HG02571 (cell line): ENCODE measurements around the gene MYO15B.

ENCODE experiments used
- ATAC-seq: cut with Tn5 transposase; IDR thresholded peaks from one replicate; pipeline ENCODE4 v1.9.1; 2021; ENCODE audit warnings: mild to moderate bottlenecking, moderate library complexity; ENCODE audit not compliant: unreplicated experiment

MYO15B gene

DNA sequence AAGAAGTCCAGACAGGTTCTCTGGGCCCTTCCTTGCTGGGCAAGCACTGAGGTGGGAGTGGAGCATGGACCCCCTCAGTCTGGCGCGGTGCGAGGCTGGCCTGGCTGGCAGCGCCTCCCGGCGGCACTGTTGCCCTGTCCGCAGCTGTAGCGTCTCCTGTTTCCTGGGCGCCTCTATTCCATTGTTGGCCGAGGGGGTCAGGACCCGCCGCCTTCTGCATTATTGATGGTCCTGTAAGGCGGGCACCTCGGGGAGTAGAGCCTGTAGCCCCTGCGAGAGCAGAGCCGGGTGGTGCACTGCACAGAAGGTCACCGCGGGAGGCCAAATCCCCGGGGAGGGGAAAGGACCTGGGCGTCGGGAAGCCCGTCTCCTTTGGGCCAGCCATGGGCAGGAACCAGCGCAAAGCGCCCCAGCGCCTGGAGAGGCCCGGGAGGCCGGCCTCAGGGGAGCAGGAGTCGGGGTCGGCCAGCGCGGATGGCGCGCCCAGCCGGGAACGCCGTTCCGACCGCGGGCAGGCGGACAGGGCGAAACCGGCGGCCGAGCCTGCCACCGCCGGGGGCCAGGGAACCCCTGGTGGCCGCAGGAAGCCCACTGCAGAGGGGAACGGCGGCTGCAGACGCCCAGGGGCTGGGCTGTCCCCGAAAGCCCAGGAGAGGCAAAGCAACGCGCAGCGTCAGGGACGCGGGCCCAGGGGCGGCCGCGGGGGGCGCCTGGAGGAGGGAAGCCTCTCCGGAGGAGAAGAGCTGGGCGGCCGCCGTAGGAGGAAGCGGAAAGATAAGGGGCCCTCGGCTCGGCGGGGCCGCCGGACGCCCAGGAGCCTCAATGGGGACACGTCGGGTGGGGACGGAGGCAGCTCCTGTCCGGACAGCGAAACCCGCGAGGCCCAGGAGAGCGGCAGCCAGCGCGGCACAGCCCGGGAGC is at the start of gene MYO15B:
MYO15B (plus strand) TSS at position 126 of the 921 bp plus-strand sequence; CDS start at position 384, 258 bp downstream.
- no peak for ATAC-seq

DNA sequence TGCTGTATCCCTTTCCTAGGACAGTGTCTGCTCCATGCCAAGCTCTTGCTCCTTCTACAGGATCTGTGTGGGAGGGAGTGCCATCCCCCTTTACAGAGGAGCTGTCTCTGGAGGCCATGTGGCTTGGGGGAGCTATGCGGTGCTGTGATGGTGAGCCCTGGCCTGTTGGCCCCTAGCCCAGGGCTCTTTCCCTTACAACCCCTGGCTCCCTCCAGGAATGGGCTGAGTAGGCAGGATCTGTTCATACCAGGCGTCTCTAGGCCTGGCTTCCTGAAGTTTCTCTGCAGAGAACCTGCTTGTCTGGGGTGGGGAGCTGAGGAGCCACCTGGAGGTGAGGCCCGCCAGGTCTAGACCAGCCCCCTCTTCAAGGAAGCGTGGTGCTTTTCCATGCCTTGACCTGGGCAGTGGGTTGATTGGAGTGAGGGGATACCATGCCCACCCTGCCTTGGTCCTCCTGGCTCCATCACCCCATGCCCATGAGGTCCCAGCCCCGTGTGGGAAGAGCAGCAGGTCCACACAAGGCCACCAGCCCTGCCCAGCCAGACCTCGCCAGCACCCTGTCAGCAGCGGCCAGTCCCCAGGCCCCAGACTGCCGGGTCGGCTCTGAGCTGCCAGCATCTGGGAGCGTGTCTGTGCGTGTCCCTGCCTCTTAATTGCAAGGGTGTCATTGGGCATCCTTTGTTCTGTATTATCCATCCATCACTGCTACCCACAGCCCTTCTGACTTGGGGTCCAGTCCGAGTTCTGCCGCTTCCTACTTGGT is 47.5 kb upstream of the MYO15B start:
- ATAC-seq: no peak

DNA sequence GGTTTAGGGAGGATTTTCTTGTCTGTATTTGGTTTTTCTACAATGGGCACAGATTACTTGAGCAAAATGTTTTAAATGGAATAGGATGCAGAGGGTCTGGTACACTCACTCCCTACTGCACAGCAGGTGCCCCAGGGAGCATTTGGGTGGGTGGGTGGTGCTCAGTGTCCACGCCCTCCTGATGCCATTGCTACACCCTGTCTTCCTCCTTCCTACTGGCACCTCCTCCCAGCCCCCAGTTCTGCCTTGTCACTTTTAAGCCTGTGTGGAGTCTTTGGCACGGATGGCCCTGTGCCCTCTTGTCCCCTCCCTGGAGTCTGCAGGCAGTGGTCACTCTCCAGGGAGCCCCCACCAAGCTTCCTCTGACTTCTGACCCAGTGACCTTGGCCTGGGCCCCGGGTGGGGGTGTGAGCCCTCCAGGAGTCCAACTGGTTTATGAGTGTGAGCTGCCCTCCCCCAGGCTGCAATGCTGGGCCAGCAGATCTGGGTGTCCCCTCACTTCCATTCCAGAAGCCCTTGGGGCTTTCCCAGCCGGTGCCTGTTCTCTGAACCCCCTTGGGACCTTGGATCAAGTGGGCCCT is 46.6 kb upstream of the MYO15B start:
- ATAC-seq: no peak

DNA sequence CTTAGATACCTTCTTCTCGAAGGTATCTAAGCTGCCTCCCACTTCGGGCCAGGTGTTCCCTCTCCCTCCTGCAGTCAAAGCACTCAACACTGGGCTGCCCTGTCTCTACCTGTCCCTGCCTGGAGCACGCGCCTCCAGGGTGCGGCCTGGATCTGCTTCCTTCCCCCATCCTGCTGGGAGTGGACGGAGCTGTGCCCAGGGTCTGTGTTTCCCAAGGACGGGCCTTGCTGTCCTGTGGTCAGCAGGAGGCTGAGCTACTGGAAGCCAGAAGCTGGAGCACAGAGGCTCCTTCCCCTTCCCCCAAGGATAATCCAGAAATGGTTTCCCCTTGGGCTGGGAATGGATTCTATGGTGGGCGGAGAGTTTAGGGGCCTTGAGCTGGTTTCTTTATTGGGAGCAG is 45.4 kb upstream of the MYO15B start:
- no peak for ATAC-seq

DNA sequence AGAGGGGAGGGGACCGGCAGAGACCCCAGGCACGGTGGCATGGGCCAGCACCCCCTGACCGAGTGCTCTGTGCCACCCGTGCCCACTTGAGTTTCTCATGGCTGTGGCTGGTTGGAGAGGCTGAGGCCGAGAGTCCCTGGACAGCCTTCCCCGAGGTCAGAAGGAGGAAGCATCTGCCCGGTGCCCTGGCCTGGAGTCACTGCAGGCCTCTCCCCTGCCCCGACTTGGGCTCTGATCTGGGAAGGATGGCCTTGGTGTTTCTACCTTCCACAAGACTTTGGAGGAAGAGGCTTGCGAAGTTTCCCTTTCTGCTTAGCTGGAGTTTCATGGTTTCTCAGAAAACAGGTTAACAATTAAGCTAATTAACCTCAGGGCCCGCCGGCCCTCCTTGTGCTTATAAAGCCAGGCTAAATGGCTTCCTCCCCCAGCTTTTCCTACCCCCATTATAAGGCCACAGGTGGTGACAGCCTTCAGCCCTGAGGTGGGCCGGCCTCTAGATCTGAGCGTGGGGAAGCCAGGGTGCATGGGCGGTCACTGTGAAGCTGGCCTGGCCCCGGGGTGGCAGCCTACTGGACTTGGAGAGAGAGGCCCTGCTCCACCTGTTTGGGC is 44.8 kb upstream of the MYO15B start:
- no peak for ATAC-seq

DNA sequence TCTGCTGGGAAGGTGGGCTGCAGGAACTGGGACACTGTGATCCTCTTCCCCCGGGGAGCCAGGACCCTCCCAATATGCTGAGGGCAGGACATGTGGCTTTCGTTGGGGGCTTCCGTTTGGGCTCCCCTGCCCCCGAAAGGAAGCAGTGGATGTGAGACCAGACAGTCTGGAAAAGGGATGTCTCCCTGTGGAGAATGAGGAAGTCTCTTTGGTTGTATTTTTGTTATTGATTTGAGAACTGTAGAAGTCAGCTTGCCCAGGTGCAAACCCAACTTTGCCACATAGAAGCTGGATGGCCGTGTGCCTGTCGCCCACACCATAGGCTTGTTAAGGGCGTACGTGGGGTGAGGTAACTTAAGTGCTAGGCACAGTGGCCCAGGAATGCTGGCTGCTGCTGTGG is 43.4 kb upstream of the MYO15B start:
- no peak for ATAC-seq

DNA sequence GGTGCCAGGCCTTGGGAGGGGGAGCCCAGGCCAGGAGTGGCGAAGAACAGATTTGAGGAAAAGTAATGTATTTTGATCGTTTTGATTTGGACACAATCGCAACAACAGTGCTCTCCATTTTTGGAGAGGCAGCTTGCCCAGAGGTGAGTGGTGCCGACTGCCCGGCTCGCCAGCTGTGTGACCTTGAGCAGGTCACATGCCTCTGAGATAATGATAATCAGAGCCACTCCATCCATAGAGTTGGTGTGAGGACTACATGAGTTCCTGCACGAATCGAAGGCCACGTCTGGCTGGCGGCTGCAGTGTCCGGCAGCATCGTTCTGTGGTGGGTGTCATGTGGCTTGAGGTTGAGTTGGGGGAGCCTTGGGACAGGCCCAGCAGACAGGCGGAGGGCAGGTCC is 41.4 kb upstream of the MYO15B start:
- ATAC-seq: no peak

DNA sequence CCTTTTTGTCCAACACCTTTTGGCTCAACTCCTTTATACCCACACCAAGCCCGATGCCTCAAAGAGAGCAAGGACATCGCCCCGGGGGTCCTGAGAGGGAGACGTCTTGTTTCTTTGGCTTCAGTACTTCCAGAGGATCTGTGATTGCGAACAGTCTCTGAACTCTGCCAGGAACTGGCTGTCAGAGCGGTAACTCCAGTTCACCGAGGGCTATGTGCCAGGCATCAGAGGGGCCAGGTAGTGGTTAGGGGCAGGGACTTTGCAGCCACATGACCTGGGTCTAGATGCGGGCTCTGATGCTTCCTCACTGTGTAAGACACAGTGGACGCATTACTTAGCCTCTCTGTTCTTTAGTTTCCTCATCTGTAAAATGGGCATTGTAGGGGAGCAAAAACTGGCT is 40.5 kb upstream of the MYO15B start:
- no peak for ATAC-seq

DNA sequence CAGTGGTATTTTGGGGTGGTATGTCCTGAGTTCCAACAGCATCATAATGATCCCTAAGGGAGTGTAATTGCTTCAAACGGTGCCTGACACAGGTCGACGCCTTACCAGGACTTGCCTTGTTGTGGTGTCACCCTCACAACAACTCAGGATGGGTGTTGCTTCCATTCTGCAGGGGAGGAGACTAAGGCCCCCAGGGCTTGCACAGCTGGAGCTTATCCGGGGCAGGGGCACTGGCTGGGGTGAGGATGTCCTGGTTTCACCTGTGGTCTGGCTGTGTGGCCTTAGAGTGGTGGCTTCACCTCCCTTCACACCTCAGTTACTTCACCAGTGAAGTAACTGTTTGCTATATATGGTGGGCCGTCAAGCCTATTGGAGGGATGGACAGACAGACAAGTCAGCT is 38.8 kb upstream of the MYO15B start:
- no peak for ATAC-seq

DNA sequence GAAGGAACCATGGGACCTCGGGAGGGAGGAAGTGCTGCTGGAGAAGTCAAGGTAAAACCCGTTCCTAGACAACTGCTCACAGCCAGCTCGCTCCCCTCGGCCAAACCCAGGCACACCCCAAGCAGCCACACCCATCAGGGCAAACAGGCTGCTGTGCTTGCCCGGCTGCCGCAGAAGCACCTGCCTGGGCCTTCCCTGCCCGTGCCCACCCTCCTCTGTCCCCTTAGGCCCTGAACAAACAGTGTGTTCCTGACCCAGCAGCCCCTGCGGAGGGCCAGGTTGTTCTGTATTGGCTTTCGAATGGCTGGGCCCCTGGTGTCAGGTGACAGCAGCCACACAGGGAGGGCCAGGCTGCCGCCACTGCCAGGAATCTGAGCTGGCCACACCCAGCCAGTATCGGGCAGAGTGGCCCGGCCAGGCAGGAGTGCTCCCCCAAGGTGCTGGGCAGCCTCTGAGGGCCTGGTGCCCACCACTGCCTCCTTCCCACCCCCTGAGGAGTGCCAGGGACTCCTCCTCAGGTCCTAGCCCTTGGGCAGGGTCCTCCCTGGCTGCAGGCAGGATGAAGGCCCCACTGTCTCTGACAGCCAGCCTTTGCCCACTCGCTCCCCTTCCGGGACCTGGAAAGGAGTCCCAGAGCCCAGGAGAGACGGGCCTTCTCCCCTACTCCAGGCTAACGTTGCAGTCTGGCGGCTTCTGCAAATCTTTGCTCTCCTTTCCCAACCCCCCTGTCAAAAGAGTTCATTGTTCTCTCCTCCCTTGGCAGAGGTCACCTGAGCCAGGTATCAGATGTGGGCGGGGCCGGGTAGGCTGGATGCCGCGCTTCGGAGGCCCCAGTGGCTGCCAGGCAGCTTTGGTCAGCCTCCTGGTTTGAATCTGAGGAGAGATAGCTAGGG is 38.1 kb upstream of the MYO15B start:
- ATAC-seq: no peak

DNA sequence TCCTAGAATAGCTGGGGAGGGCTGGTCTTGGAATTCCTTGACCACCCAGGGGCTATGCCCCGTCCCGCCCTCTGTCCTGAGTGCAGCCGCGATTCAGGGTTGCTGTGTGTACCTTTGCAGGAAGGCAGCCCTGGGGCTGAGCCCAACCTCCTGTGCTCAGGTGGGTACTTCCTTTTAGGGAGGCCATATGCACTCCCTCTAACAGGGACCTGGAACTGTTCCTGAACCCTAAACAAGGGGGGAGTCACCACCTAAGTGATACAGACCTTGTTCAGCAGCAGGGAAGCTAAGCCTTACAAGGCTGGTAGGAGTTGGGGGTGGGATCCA is 37.5 kb upstream of the MYO15B start:
- no peak for ATAC-seq

DNA sequence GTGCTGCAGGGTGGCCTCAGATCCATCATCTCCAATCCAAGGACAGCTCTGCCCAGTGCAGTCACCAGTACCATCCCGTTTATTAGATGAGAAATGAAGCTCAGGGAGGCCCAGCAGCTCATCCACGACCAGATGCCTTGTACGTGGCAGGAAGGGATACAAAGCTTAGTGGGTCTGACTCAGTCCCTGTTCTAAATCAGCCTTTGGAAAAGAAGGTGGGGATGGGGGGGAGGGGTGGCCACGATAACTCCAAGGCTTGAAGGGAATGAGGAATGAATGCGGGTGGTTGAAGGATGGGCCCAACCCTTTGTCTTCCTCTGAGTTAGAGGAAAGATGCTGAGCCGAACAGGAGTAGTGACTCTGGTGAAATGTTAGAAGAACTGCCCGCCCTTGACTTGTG is 36.3 kb upstream of the MYO15B start:
- ATAC-seq: no peak

DNA sequence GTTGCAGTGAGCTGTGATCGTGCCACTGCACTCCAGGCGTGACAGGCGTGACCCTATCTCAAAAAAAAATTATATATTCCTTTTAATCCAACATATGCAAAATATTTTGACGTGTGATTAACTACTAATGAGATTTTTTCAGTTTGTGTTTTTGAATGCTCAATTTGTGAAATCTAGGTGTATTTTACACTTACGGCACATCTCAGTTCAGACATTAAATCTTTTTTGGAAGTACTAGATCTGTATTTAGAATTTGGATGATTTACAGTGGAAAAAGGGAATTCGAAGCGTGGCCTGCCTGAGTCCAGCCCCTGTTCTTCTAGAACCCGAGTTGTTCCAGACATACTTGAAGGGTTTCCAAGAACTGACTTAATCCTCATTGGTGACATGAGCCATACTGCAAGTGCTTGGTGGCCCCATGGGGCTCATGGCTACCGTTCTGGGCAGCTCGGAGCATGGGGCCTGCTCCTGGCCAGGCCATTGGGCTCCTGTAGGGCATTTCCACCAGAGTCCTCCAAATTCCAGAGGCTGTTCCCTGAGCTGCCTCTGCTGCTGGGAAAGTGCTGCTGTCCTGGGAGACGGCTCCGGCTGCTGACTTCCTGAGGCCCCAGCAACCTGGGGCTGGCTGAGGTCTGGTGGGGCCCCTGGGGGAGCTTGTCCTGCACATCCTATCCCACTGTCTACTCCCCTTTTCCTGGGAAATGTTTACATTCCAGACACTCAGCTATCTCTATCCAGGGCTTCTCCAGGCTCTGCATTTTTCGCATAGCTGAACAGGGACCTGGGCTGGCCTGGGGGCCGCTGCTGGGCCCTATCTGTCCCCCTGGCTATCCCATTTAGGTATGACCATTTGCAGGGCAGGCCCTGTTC is 34.9 kb upstream of the MYO15B start:
- no peak for ATAC-seq

DNA sequence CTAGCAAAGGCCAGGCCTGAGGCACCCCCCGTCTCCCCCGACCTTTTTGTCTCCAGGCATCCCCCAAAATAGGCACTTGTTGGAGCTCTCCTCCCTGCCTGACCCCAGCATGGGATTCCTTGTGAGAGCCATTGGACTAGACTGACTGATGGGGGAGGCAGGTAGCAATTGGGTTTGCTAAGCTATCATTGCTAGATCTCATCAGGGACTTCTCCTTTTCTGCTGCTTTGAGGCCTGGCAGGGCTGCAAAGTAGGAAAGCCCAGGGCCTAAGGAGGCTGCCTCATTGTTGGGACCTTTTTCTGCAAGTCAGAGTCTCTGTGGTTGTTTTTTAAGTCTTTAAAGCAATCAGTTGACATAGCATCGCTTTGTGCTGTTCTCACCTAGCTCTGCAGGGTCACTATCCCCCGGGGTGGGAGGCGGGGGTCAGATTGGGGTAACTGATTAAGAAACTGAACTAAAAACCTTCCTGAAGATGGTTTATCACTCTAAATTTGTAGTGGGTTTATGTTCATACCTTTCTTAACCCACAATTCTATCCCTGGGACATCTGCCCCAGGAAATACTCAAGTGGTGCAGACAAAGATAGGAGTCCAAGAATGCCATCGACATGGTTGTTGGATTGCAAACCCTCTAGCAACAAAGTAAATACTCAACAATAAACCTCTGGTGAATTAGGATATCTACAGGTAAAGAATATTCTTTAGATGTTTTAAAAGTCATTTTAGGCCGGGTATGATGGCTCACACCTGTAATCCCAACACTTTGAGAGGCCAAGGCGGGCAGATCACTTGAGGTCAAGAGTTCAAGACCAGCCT is 34.1 kb upstream of the MYO15B start:
- no peak for ATAC-seq

DNA sequence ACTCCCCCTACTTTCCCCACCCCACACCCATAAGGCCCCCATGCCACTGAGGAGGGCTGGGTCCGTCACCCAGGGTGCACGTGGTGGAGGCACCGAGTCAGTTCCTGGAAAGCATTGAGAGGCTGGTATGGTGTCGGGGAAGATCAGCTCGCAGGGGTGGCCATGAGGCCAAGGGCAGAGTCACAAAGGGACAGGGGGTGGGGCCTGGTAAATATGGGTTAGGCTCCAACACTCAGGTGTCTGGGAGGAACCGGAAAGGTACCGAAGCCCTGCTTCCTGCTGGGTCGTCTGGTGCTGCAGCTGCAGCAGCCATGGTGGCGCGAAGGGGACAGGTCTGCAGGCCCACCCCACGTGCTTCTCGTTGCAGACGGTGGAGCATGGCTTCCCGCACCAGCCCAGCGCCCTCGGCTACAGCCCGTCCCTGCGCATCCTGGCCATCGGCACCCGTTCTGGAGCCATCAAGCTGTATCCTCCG is 31.9 kb upstream of the MYO15B start:
- no peak for ATAC-seq

DNA sequence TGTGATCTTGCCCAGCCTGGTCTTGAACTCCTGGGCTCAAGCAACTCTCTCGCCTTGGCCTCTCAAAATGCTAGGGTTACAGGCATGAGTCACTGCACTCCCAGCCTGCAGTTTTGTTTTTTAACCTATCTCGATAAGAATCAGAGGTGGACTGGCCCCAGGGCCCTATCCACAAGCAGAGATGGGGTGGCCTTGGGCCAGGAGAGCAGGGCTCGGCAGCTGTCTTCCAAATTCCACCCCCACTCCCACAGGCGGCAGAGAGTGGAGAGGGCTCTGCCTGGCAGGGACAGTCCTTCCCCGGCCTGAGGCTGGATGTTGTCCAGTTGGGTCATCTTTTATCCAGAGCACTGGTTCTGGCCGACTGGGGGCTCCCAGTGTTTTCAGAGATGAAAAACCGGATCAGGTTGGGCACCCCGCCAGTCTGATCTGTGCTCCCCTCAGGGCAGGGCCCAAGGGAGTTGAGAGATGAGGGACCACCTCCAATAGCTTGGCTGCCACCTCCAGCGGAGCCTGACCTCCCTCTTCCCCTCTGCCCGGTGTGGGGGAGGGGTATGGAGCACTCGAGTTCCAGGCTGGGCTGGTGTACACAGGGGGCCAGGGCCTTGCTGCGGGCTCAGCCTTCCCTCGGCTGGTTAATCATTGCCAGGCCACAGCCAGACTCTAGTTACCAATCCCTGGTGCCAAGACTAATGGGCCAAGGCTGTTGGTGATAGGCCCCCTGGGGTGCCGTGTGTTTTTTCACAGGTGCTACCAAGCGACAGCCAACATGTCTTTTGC is 30.3 kb upstream of the MYO15B start:
- no peak for ATAC-seq

DNA sequence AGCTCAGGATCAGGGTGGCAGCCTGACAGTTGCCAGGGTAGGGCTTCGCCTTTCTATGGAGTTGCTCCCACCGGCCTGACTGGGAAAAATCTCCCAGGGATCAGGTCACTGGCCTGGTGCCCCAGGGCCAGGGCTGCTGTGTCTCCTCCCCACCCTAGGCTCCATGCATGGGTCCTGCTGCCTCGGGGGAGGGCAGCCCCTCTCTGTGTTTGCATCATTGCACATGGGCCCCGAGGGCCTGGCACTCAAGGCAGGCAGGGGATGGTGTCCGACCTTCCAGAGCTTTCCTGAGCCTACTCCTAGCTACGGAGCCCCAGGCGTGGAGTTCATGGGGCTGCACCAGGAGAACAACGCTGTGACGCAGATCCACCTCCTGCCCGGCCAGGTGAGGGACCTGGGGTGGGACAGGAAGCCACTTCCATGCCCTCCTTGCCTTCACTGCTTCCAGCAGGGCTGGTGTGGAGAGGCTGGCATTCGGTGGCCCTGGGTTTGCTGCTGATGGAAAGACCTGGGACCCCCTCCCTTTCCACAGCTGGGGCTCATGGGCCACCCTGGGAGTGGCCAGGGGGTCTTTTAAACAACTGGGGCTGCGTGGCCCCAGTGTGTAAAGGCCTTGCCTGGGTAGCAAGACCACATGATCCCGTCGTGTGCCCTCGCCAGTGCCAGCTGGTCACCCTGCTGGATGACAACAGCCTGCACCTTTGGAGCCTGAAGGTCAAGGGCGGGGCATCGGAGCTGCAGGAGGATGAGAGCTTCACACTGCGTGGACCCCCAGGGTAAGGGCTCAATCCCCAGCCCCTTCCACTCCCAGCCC is 29.5 kb upstream of the MYO15B start:
- no peak for ATAC-seq
